GM19397 (cell line): ENCODE data around the gene HMGXB4.

ENCODE experiments used
- ATAC-seq: cut with Tn5 transposase; IDR thresholded peaks from one replicate; pipeline ENCODE4 v1.9.1; 2021; ENCODE audit warnings: mild to moderate bottlenecking, moderate library complexity; ENCODE audit not compliant: unreplicated experiment

HMGXB4 gene

GRCh38 chr22:35257002-35257320 lies 332 bp upstream of the HMGXB4 start:
- ATAC-seq: peak; percentile 8

GRCh38 chr22:35258191-35258988 lies 1.1 kb downstream of the HMGXB4 start:
- ATAC-seq: no peak

GRCh38 chr22:35264986-35265385 lies 7.7 kb downstream of the HMGXB4 start:
- no peak for ATAC-seq

DNA sequence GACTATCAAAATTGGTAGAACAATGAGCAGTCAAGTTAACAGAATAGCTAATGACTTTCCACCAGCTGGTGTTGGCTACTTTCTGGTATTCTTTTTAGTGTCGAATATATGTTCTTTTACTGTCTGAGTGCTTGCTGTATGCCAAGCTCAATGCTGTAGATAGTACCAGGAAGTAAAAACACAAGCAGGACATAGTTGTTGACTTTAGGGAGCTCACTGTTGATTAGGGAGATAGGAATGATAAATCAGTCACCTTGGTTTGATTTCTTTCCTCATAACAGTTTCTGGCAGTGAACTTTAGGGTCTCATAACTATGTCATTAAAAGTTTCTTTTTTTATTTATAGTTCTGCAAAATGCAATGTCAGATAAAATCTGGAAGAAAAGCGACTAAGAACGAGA lies 9.0 kb downstream of the HMGXB4 start:
- no peak for ATAC-seq

GRCh38 chr22:35269630-35270029 lies 12.3 kb downstream of the HMGXB4 start:
- no peak for ATAC-seq

- ATAC-seq: no peak
Observed at GRCh38 chr22:35274154-35274871, 17.0 kb downstream of the HMGXB4 start.

DNA sequence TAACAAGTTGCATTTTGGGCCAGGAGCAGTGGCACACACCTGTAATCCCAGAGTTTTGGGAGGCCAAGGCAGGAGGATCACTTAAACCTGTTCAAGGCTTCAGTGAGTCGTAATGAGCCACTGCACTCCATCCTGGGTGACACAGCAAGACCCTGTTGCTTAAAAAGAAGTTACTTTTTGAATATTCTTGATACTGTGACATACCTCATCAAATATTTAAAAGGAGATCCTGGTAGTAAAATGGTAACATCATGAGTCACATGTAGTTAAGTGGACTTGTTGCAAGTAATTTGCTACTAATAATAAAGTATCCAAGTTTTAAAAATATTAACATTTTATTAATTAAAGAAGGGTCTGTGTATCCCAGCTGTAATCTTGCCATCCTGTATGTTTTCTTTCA lies 18.3 kb downstream of the HMGXB4 start:
- no peak for ATAC-seq

DNA sequence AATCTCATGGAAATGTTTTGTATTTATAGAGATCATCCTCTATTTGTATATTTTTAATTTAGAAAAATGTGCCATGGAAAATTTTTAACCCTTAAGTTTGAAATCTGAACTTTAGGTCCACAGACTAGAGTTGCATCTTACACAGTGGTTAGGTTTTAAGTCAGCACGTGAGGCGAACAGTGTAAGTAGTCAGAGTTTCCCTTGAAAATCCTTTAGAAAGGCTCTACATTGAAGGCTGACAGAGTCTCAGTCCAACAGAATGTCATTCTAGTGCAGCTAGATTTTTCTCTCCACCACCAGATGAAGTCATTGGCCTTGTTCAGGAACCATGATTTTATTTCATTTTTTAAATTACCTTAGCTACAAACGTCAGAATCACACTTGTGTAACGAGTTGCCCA lies 18.7 kb downstream of the HMGXB4 start:
- no peak for ATAC-seq

DNA sequence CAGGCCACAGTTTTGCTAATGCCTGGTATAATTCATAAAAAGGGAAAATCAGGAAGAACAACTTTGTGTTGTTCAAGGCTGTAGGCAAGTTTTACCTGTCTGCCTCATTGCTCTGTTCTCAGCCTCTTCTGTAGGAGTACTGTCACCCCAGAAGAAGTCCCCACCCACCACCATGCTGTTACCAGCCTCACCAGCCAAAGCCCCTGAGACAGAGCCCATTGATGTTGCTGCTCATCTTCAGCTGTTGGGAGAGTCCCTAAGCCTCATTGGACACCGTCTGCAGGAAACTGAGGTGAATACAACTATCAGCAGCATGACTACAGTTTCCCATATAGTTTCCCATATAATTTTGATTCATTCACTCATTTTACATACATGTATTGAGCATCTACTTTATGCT lies 30.8 kb downstream of the HMGXB4 start:
- no peak for ATAC-seq

GRCh38 chr22:35292786-35293185 lies 35.5 kb downstream of the HMGXB4 start:
- no peak for ATAC-seq

DNA sequence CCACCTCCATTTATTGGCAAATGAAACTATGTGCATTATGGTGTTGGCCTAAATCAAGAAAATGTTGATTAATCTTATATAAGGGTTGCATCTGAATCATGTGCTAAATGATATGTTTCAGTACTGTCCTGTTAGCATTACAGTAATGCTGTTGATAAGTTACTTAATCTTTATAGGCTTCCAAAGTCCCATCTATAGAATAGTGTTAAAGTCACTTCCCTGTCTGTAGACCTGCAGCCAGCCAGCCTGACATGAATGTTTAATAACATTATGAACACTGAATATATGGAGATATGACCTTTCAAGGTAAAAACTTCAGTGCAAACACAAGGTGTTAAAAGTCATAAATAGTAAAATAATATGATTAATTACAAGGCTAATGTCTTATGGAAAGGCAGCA lies 38.8 kb downstream of the HMGXB4 start:
- ATAC-seq: no peak

DNA sequence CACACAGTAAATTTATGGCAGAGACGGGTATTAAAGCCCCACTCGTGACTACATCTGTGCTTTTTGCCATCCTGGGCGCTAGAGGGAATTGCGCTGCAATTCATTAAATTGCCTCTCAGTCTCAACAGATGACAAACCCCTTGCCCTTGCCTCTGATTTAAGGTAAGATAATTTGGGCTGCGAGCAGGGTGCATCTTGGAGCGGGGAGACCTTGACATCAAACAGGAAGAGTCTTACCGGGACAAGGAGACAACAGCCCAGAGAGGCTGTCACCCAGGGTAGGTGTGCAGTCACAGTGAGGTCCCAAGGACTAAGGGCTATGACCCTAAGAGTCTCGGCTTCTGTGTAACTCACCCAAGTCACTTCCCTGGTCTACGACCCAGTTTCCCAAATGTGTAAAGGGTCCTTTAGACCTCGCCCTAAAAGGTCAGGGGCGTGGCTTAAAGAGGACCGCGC lies 42.0 kb downstream of the HMGXB4 start:
- no peak for ATAC-seq

DNA sequence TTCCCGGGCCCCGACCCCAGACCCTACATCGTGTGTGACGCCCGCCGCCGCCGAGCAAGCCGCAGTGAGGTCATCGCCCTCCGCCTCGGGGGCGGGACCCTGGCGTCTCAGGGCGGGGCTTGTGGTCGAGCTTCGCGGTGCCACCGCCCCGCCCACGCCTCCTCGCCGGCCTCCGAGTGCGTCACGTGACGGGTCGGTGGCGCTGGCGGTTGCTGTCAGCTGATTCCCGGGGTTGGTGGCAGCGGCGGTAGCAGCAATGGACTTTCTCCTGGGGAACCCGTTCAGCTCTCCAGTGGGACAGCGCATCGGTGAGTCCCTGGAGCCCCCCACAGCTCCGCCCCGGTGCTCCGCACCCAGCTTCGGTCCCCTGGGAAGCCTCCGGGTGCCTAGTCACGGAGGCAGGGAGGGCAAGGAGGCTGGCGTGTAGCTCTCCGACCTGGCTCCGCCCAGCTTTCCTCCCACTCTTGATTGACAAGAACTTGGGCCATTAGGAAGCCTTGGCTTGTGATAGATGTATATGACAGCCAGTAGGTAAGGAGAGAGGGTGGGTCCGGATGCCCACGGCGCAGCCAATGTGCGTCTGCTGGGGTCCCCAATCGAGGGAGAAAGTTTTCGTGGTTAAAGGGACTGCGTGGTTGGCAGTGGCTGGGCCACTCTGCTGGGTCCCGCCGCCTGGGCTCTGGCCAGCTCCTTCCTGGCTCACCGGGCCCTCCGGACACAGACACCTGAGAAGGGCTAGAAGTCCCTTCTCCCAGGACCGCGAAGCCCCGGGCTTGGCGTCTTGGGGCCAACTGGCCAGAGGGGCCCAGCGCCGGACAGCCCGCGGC lies 42.6 kb downstream of the HMGXB4 start, which contains the start of gene TOM1:
TSS of gene TOM1 (plus strand) at position 222 of the 827 bp plus-strand sequence. CDS start at position 257, 35 bp downstream.
- ATAC-seq: peak; percentile 97

- ATAC-seq: no peak
Observed at GRCh38 chr22:35301372-35301874, 44.1 kb downstream of the HMGXB4 start.

DNA sequence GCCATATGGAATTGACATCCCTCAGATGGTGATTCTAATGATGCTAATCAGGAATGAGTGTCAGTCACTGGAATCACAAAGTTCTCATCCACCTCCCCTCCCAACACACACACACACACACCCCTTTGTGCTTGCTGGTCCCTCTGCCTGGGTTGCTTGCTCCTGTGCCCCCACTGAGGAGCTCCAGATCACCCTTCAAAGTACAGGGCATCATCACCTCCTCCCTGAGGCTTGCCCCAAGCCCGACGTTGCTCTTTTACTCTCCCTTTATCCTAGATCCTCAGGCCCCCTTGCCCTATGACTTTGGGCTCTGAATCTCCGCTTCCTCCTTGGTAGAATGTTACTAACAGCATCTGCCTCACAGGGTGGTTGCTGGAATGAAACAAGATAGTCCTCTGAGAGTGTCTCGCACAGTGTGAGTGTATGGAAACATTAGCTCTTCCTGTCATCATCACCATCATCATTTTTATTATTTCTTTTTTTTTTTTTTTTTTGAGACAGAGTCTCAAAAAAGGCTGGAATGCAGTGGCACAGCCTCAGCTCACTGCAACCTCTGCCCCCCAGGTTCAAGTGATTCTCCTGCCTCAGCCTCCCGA lies 45.8 kb downstream of the HMGXB4 start:
- no peak for ATAC-seq

DNA sequence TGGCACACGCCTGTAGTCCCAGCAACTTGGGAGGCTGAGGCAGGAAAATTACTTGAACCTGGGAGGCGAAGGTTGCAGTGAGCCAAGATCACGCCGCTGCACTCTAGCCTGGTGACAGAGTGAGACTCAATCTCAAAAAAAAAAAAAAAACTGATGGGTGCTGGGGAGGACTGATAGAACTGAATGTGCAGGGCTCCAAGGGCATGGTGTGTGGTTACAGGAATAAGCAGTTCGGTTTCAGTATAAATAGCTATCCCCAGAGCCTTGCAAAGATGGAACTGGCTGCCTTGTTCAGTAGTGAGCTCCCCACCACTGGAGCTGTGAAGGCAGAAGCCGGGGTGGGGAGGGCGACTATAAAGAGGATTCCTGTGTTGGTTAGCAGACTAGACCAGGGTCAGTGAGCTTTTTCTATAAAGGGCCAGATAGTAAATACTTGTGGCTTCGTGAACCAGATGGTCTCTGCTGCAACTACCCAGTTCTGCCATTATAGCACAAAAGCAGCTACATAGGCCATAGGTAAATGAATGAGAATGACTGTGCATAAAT lies 48.3 kb downstream of the HMGXB4 start:
- ATAC-seq: no peak

DNA sequence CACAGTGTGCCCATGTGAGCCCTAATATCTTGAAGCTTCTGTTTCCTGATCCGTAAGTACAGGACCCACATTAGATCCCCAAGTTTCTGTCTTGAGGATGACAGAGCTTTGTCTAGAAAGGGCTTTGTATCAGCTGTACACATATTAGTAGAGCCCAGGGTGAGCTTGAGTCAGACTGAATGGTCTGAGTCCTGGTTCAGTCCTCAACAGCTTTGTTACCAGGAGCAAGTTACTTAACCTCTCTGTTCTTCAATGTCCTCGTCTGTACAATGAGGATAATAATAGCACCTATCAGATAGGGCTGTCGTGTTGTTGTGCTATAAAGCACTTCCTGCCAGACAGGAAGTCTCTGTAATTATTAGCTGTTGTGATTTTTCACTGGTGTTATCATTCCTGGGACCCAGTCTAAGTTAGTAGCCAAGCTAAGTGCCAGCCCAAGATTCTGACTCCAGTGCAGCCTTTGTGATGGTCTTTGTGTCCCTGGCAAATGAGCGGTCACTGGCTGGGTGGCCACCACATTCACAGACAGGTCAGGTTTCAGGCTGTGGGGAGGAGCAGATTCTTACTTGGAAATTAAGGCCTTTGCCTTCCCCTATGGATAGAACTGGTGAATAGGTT lies 49.2 kb downstream of the HMGXB4 start:
- no peak for ATAC-seq

- ATAC-seq: no peak
Observed at GRCh38 chr22:35307372-35307771, 50.1 kb downstream of the HMGXB4 start.

- ATAC-seq: no peak
Observed at GRCh38 chr22:35307892-35308291, 50.6 kb downstream of the HMGXB4 start.

GRCh38 chr22:35308480-35309021 lies 51.3 kb downstream of the HMGXB4 start:
- peak; percentile 47 for ATAC-seq
